HG02610 (cell line): ENCODE data around the gene TMC3.

Experiments used
- ATAC-seq: cut with Tn5 transposase; IDR thresholded peaks from one replicate; pipeline ENCODE4 v1.9.1; 2021; ENCODE audit warnings: mild to moderate bottlenecking, moderate library complexity; ENCODE audit not compliant: unreplicated experiment

Gene TMC3

DNA sequence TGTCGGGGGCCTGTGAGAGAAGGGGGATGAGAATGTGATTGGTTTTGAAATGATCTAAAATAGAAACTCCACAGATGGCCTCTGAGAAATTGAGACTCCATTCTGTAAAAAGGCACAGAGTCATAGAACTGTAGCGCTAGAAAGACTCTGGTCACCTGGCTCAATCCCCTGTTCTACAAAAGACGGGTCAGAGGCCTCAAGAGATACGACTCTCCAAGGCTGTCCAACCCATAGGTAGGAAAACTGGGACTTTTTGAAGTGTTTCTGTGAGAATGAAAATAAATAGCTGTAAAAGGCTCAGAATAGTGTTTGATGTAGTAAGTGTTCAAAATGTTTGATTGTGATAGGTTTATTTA, 11.7 kb upstream of the TMC3 start:
- no peak for ATAC-seq

GRCh38 chr15:81384891-81385720, 11.1 kb upstream of the TMC3 start:
- ATAC-seq = no peak

- no peak for ATAC-seq
These were observed 7.7 kb upstream of the TMC3 start for GRCh38 chr15:81381720-81382119.

DNA sequence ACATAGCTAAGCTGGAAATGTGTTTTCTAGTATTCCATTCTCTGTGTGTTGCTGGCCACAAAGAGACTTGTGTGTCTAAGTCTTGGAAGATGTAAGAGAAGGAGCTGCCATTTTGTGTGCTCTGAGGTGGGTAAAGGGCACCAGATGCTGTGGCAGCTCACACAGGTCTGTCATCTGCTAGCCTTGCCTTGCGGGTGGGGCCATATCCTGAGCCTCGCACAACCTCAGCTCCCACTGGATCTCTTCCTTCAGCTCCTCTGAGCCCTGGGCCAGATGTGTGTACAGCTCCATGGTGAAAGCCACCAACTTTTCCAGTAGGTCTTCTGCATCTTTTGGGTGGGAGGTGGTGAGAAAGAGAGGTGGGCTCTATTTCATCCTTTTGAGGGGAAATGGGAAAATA, 6.7 kb upstream of the TMC3 start:
- no peak for ATAC-seq

GRCh38 chr15:81380203-81380602, 6.2 kb upstream of the TMC3 start:
- ATAC-seq = no peak

DNA sequence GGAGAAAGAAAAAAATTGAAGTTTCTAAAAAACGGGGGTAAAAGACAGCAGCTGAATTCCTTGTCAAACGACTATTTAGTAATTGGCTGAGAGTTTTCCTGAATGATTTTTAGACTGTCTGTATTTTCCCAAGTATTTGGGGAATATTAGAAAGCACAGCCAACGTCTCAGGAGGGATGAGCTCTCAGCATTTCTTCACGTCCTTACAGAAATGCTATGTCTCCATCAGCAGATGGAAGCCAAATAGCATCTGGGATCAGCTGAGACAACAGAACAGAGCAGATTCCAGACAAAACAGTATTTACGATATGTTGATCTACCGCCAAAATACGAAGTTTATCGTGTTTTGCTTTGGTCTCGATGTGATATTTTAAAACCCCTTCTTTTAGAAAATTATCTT, 5.3 kb upstream of the TMC3 start:
- no peak for ATAC-seq

- ATAC-seq = no peak
These were observed 4.4 kb upstream of the TMC3 start for GRCh38 chr15:81378443-81378842.

GRCh38 chr15:81377871-81378270, 3.9 kb upstream of the TMC3 start:
- ATAC-seq = no peak

- no peak for ATAC-seq
These were observed 2.2 kb upstream of the TMC3 start for GRCh38 chr15:81376231-81376630.

DNA sequence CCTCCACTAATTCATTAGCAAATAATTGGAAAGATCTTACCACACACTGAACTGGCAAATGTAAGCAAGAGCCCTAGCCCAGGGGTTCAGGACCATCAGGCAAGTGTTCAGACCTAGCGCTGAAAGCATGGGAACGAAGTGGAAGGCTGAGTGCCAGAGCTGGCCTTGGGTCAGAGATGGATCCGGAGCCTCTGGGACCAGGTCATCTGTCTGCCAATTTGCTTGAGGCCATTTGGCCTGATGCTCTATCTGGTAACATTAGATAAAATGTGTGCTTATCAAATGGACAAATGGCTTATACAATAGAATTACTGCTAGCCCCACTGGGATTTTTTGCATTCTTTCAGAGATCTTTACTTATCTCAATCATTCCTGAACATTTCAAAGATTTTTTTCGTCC, 1.4 kb upstream of the TMC3 start:
- ATAC-seq = no peak

GRCh38 chr15:81373176-81373575, 837 bp downstream of the TMC3 start:
- ATAC-seq = no peak

- no peak for ATAC-seq
These were observed 1.4 kb downstream of the TMC3 start for GRCh38 chr15:81372575-81372974.

DNA sequence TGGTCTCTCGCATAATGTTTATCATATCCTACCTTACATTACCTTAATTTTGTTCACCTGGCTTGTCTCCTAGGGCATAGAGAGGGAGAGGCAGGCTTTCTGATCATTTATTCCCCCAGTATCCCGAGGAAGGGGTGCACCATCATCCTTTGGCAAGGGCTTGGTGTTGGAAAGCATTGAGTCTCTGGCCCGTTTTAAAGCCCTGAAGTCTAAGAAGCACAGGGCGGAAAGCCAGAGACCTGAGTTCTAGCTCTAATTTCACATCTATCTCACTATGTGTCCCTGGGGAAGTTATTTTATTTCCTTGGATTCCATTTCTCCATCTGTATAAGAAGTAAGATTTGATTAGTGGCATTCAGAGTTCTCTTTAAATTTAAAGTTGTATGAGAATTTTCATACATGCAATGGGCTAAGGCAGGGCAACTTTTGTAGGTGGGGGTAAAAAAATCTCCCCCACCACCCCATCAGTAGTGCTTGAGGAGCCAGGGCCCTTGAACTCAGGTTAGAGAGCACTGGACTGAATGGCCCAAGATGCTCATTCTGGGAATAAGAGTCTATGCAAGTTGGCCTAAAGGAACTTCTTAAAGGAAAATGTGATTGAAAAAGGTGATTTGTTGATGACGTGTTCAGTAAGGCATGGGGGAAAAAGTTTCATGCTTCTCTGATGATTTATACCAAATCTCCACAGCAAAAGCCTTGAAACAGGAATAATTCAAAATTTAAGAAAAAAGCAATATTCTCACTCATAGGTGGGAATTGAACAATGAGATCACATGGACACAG, 10.1 kb downstream of the TMC3 start:
- ATAC-seq = no peak

DNA sequence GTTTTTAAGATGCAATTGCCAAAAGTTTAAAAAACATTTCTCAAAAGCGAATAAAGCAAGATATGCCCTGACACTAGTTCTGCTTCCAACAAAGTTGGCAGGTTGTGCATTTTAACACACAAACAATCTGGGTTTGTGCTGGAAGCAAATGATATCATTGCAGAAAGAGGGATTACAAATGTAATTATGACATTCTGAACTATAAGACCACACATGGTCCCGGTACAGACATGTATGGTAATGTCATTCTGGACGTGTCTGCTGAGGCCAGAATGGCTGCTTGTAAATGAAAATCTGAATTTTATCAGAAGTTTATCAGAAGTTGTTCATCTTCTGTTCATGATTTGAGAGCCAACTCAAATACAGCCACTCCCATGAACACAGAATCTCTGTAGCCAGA, 10.7 kb downstream of the TMC3 start:
- no peak for ATAC-seq

GRCh38 chr15:81362790-81363189, 11.2 kb downstream of the TMC3 start:
- no peak for ATAC-seq

DNA sequence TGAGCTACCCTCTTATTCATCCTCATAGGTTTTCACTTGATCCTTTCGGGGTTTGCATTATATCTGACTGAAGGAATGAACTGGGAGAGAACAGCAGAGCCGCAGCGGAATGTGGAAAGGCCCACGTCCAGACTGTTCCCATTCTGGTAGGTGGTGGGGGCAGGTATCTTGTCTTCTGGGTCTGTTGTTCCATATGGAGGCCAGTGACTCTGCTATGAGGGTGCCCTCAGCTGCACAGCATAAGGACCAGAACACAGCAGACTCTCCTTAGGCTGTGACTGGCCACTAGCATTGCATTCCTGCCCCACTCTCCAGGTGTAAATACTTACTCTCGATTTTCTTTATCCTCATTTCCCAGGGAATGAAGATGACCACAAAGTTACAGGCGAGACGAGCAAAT, 12.1 kb downstream of the TMC3 start:
- ATAC-seq = no peak

- no peak for ATAC-seq
These were observed 13.5 kb downstream of the TMC3 start for GRCh38 chr15:81360491-81360890.

GRCh38 chr15:81358248-81358647, 15.8 kb downstream of the TMC3 start:
- ATAC-seq = no peak

DNA sequence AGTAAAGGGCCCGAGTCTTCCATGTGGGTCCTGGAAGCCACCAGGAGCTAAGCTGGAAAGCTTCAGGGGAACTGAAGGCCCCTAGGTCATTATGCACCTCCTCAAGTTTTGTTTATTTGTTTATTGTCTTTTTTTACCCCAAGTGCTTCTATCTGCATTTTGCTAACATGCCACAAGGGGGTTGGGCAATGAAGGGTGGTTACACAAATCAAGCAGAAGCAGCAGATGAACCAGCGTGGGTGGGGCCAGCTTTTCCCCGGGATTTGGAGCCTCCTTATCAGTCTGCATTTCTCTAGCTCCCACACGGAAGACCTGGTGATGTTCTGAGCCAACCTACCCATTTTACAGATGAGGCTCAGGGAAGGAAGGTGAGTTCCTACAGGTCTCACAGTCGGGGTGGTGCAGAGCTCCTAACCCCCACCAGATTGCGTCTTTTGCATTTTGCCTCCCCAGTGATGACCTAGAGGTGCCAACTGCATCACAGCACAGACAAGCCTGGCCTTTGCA, 16.8 kb downstream of the TMC3 start:
- ATAC-seq = no peak

DNA sequence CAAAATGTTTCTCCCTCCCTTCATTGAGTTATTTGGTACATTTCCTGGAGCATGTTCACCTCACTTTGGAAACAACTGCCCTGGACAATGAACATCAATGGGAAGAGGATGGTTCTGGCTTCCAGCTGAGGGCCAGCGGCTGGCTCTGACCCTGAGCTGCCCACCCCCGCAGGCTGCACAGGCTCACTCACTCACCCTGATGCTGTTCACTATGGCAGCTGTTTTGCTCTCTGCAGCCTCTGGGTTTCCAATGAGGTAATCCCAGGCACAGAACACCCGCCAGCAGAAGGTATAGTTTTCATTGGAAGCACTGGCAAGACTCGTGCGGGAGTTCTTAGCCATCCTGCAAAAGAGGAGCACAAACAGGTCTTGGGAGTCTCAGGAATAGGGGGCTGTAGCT, 17.8 kb downstream of the TMC3 start:
- ATAC-seq = no peak

- ATAC-seq = no peak
These were observed 22.4 kb downstream of the TMC3 start for GRCh38 chr15:81351651-81352050.

GRCh38 chr15:81349271-81349670, 24.7 kb downstream of the TMC3 start:
- no peak for ATAC-seq
